ENCODE measurements around the gene IL12RB2.
"Not testable (repeated sequence)": the region's sequence is repeated elsewhere in the genome, so short reads cannot be mapped to it uniquely, and the experiment has no call there.

Gene IL12RB2

DNA sequence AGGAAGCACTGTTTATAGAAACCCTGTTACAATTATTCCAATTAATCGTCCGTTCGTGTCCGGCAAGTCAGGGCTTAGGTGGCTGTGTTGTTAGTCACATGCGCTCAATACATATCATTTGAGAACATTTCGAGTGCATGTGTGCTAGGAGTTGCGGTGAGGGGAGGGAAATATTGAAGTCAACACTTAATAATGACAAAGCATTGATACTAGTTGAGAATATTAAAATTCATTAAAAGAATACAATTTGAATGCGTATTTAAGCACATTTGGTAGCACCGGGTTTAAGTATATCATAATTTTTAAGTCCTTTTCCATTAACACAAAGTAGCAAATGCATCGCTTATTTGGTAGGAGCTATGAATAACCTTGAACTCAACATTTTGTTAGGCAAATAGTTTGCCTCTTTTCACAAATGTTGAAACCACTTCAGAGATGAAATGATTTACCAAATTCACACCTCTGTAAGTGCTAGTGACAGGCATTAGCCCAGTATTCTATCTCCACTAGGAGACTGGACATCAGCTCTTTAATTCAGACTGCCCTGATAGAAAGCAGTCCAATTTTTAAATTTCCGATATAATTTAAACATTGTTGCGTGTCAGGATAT is 123.6 kb downstream of the IL12RB2 start:
- Mint-ChIP-seq H3K4me1 (ENCODE audit: low read depth) (peaks cover 39% of the 10 kb centered on the region), H3K4me3 (peak overlapping the region; percentile 100), H3K9me3 (no peaks in the 10 kb centered on the region), H3K27me3 (no peaks in the 10 kb centered on the region), H3K36me3 (ENCODE audit: low read depth) (peaks cover 47% of the 10 kb centered on the region), H3K27ac (peak overlapping the region; percentile 99)
- DNase-seq = no peak

- Mint-ChIP-seq H3K4me3 (peak overlapping the region; percentile 100), H3K36me3 (ENCODE audit: low read depth) (peaks cover 39% of the 10 kb centered on the region), H3K9me3 (no peaks in the 10 kb centered on the region), H3K27me3 (no peaks in the 10 kb centered on the region), H3K27ac (peak overlapping the region; percentile 99), H3K4me1 (ENCODE audit: low read depth) (peaks cover 36% of the 10 kb centered on the region)
- no peak for DNase-seq
Observed at GRCh38 chr1:67431869-67432578, 124.4 kb downstream of the IL12RB2 start.

DNA sequence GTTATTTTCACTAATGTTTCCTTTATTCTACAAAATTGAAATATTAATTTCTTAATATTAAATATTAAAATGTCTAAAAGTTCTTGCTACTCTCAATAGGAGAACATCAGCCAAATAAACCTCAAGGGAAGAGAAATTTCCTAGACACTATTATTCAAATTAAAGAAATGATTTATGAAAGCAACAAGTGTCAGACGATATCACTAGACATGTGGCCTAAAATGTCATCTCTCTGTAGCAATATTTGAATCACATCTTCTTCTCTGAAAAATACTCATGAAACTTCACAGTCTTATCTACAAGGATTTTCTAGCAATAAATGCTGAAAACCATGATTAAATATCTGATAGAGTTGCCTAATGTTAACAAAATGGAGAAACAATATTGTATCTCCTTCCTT is 125.1 kb downstream of the IL12RB2 start:
- no peak for DNase-seq
- H3K4me3 Mint-ChIP-seq = no peak overlapping the region
- H3K4me1 Mint-ChIP-seq (ENCODE audit: low read depth) = peaks cover 36% of the 10 kb centered on the region
- H3K36me3 Mint-ChIP-seq (ENCODE audit: low read depth) = peaks cover 32% of the 10 kb centered on the region
- H3K9me3 Mint-ChIP-seq = no peaks in the 10 kb centered on the region
- H3K27me3 Mint-ChIP-seq = no peaks in the 10 kb centered on the region
- H3K27ac Mint-ChIP-seq = peak overlapping the region; percentile 81

DNA sequence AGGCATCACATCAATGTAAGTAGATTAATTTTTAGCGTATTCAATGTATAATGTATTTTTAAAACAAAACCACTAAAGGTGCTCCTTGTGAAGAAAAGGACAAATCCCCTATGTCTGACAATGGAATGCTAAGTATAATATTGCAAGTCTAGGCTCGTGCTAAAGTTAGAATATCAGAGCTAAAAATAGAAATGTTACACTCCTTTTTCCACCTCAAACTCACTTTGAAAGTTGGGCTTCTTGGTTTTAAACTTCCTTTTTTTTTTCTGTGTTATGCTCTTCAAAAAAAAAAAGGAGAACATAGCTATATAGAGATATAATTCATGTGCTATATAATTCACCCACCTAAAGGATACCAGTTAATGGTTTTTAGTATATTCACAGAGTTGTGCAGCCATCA is 126.2 kb downstream of the IL12RB2 start:
- Mint-ChIP-seq H3K27me3 (no peaks in the 10 kb centered on the region), H3K9me3 (no peaks in the 10 kb centered on the region)

GRCh38 chr1:67434491-67434890 is 126.8 kb downstream of the IL12RB2 start:
- no peak for DNase-seq
- no peak overlapping the region for H3K4me3 Mint-ChIP-seq
- H3K36me3 Mint-ChIP-seq (ENCODE audit: low read depth) = peaks cover 15% of the 10 kb centered on the region
- H3K27ac Mint-ChIP-seq = no peak overlapping the region
- peaks cover 36% of the 10 kb centered on the region for H3K4me1 Mint-ChIP-seq (ENCODE audit: low read depth)
- H3K27me3 Mint-ChIP-seq = no peaks in the 10 kb centered on the region
- H3K9me3 Mint-ChIP-seq = no peaks in the 10 kb centered on the region

More for the DNA sequence above, 126.2 kb downstream of the IL12RB2 start:
- H3K4me1 Mint-ChIP-seq (ENCODE audit: low read depth) = peaks cover 36% of the 10 kb centered on the region
- no peak overlapping the region for H3K4me3 Mint-ChIP-seq
- peaks cover 21% of the 10 kb centered on the region for H3K36me3 Mint-ChIP-seq (ENCODE audit: low read depth)
- H3K27ac Mint-ChIP-seq = no peak overlapping the region
- no peak for DNase-seq

- no peaks in the 10 kb centered on the region for H3K9me3 Mint-ChIP-seq
Observed at GRCh38 chr1:67436511-67437055, 128.9 kb downstream of the IL12RB2 start.

GRCh38 chr1:67437961-67438360 is 130.3 kb downstream of the IL12RB2 start:
- peaks cover 36% of the 10 kb centered on the region for H3K4me1 Mint-ChIP-seq (ENCODE audit: low read depth)
- no peak for DNase-seq
- H3K9me3 Mint-ChIP-seq = no peaks in the 10 kb centered on the region
- H3K27me3 Mint-ChIP-seq = no peaks in the 10 kb centered on the region
- H3K36me3 Mint-ChIP-seq (ENCODE audit: low read depth) = no peaks in the 10 kb centered on the region
- no peak overlapping the region for H3K27ac Mint-ChIP-seq
- H3K4me3 Mint-ChIP-seq = no peak overlapping the region

More at GRCh38 chr1:67436511-67437055, 128.9 kb downstream of the IL12RB2 start:
- Mint-ChIP-seq H3K4me3 (no peak overlapping the region), H3K36me3 (ENCODE audit: low read depth) (no peaks in the 10 kb centered on the region), H3K27me3 (no peaks in the 10 kb centered on the region), H3K27ac (no peak overlapping the region), H3K4me1 (ENCODE audit: low read depth) (peaks cover 41% of the 10 kb centered on the region)
- DNase-seq = no peak

GRCh38 chr1:67439277-67440029 is 131.8 kb downstream of the IL12RB2 start:
- no peak for DNase-seq
- Mint-ChIP-seq H3K4me1 (ENCODE audit: low read depth) (peaks cover 22% of the 10 kb centered on the region), H3K9me3 (no peaks in the 10 kb centered on the region), H3K36me3 (ENCODE audit: low read depth) (no peaks in the 10 kb centered on the region), H3K4me3 (no peak overlapping the region), H3K27me3 (peaks cover 3% of the 10 kb centered on the region), H3K27ac (no peak overlapping the region)

- H3K27me3 Mint-ChIP-seq = peaks cover 3% of the 10 kb centered on the region
- H3K4me3 Mint-ChIP-seq = no peak overlapping the region
- H3K27ac Mint-ChIP-seq = no peak overlapping the region
- no peak for DNase-seq
- no peaks in the 10 kb centered on the region for H3K36me3 Mint-ChIP-seq (ENCODE audit: low read depth)
- peaks cover 18% of the 10 kb centered on the region for H3K4me1 Mint-ChIP-seq (ENCODE audit: low read depth)
- H3K9me3 Mint-ChIP-seq = no peaks in the 10 kb centered on the region
Observed at GRCh38 chr1:67440339-67440738, 132.7 kb downstream of the IL12RB2 start.

GRCh38 chr1:67441183-67441582 is 133.5 kb downstream of the IL12RB2 start:
- Mint-ChIP-seq H3K27me3 (peaks cover 3% of the 10 kb centered on the region), H3K36me3 (ENCODE audit: low read depth) (no peaks in the 10 kb centered on the region), H3K4me3 (peak overlapping the region; percentile 24), H3K9me3 (no peaks in the 10 kb centered on the region), H3K4me1 (ENCODE audit: low read depth) (peaks cover 18% of the 10 kb centered on the region), H3K27ac (peak overlapping the region; percentile 89)
- no peak for DNase-seq

GRCh38 chr1:67441739-67442281 is 134.1 kb downstream of the IL12RB2 start:
- Mint-ChIP-seq H3K4me1 (ENCODE audit: low read depth) (peaks cover 18% of the 10 kb centered on the region), H3K36me3 (ENCODE audit: low read depth) (no peaks in the 10 kb centered on the region), H3K27me3 (peaks cover 3% of the 10 kb centered on the region), H3K9me3 (no peaks in the 10 kb centered on the region), H3K27ac (peak overlapping the region; percentile 89), H3K4me3 (peak overlapping the region; percentile 24)
- no peak for DNase-seq

DNA sequence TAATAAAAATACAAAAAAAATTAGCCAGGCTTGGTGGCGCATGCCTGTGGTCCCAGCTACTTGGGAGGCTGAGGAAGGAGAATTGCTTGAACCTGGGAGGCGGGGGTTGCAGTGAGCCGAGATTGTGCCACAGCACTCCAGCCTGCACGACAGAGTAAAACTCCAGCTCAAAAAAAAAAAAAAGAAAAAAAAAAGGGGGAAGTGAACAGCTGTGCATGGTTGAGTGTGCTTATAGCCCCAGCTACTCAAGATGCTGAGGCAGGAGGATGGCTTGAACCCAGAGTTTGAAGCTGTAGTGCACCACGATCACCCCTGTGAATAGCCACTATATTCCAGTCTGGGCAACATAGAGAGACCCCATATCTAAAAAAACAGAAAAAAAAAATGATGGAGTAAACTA is 138.3 kb downstream of the IL12RB2 start:
- not testable (repeated sequence) for DNase-seq; H3K27me3 Mint-ChIP-seq; H3K4me3 Mint-ChIP-seq; H3K36me3 Mint-ChIP-seq (ENCODE audit: low read depth); H3K9me3 Mint-ChIP-seq; H3K27ac Mint-ChIP-seq
- peaks cover 13% of the 10 kb centered on the region for H3K4me1 Mint-ChIP-seq (ENCODE audit: low read depth)
